Muscle layer of duodenum (tissue), 2 donors: Measurements from ENCODE around the gene CAPN8.
"Not testable (repeated sequence)": the region's sequence is repeated elsewhere in the genome, so short reads cannot be mapped to it uniquely, and the experiment has no call there.

Experiments used
- H3K27ac ChIP-seq: one replicate; pipeline ENCODE4 v1.7.0; 2013; ENCODE audit warnings: mild to moderate bottlenecking, low read length
- H3K27me3 ChIP-seq: one replicate; pipeline ENCODE4 v1.7.0; 2013; ENCODE audit warnings: low read depth, mild to moderate bottlenecking, control low read depth, low read length
- H3K36me3 ChIP-seq, 2 donors: one replicate each; pipeline ENCODE4 v1.7.0; 2013; ENCODE audit warnings: low read length in 2 of 2, control low read depth in 1 of 2, mild to moderate bottlenecking in 1 of 2; ENCODE audit not compliant: insufficient read depth in 2 of 2, control insufficient read depth in 1 of 2
- H3K4me1 ChIP-seq, 2 donors: one replicate each; pipeline ENCODE4 v1.7.0; 2013; ENCODE audit warnings: low read length in 2 of 2, mild to moderate bottlenecking in 2 of 2, control low read depth in 1 of 2, moderate library complexity in 1 of 2; ENCODE audit not compliant: insufficient read depth in 2 of 2, control insufficient read depth in 1 of 2
- H3K4me3 ChIP-seq, 2 donors: one replicate each; pipeline ENCODE4 v1.7.0; 2013; ENCODE audit warnings: low read length in 2 of 2, low read depth in 1 of 2, mild to moderate bottlenecking in 1 of 2
- H3K9me3 ChIP-seq, 2 donors: one replicate each; pipeline ENCODE4 v1.7.0; 2013; ENCODE audit warnings: low read length in 2 of 2, control low read depth in 1 of 2, mild to moderate bottlenecking in 1 of 2; ENCODE audit not compliant: control insufficient read depth in 1 of 2
- donor health status: healthy.

The CAPN8 gene

DNA sequence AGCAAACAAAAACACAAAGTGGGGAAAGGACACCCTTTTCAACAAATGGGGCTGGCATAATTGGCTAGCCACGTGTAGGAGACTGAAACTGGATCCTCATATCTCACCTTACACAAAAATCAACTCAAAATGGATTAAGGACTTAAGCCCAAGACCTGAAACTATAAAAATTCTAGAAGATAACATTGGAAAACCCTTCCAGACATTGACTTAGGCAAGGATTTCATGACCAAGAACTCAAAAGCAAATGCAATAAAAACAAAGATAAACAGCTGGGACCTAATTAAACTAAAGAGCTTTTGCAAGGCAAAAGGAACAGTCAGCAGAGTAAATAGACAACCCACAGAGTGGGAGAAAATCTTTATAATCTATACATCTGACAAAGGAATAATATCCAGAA is 146.9 kb downstream of the CAPN8 start:
- H3K36me3 ChIP-seq, H3K9me3 ChIP-seq, H3K4me3 ChIP-seq, H3K27ac ChIP-seq, H3K4me1 ChIP-seq, H3K27me3 ChIP-seq: not testable (repeated sequence)

DNA sequence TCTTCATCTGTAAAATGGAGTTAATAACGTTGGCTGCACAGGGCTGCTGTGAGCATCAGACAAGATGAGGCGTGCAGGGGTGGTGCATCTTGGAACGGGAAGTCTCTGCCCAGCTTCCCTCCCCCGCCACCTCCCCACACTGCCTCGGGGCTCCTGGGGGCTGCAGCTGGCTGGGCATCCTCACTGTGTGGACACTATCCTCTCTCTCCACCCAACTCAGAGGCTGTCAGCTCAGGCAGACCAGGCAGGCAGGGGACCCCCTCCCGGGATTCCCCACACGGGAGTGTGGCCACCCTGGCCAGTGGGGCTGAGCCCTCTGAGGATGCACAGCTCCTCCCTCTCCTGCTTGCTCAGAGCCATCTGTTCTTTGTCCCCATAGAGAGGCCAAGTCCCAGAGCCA is 149.6 kb downstream of the CAPN8 start:
- no peak overlapping the region for H3K27ac ChIP-seq
- no peaks in the 10 kb centered on the region for H3K27me3 ChIP-seq
- H3K4me1 ChIP-seq, result no peaks in the 10 kb centered on the region
- H3K4me3 ChIP-seq, result no peak overlapping the region
- no peaks in the 10 kb centered on the region for H3K9me3 ChIP-seq
- no peaks in the 10 kb centered on the region for H3K36me3 ChIP-seq

DNA sequence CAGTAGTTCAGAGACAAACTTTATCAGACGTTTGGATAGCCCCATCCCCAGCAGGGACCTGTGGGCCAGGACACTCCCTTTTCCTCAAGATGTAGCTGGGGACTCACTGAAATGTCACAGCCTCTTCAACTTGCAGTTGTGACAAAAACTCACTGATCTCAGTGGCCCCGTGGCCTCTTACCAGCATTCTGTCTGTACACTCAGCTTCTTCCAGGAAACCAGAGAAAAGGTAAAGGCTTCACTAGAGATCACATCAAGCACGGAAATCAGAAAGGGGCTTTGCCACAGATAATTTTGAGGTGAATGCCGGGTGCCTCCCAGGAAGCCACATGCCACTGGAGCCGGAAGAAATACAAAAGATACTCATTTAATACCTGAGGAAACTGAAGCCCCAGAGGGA is 150.1 kb downstream of the CAPN8 start:
- Histone ChIP-seq H3K9me3 (no peaks in the 10 kb centered on the region), H3K4me3 (no peak overlapping the region), H3K27me3 (no peaks in the 10 kb centered on the region), H3K4me1 (no peaks in the 10 kb centered on the region), H3K27ac (no peak overlapping the region), H3K36me3 (no peaks in the 10 kb centered on the region)

- H3K4me1 ChIP-seq, result no peaks in the 10 kb centered on the region
- no peaks in the 10 kb centered on the region for H3K27me3 ChIP-seq
- H3K4me3 ChIP-seq, result no peak overlapping the region
- H3K9me3 ChIP-seq, result no peaks in the 10 kb centered on the region
- no peak overlapping the region for H3K27ac ChIP-seq
- H3K36me3 ChIP-seq, result no peaks in the 10 kb centered on the region
These were observed 150.9 kb downstream of the CAPN8 start for GRCh38 chr1:223514644-223515043.

DNA sequence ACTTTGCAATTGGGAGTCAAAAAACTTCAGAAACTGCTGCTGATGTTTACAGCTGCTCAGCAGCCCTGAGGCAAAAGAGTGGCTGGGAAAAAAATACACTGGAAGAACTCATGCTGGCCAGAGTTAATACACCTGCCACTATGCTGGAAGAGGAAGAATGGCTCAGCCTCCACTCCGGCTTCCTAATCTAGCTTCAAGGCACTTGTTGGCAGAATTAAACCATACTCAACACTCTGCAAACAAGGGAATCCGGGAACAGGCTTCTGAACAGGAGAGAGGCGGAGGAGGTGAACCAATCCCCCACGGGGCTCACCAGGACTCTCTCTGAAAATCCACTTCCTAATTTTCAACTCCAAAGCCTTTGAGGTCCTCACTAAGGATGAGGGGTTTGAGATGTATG is 152.2 kb downstream of the CAPN8 start:
- Histone ChIP-seq H3K4me3 (no peak overlapping the region), H3K27me3 (no peaks in the 10 kb centered on the region), H3K9me3 (no peaks in the 10 kb centered on the region), H3K4me1 (no peaks in the 10 kb centered on the region), H3K36me3 (no peaks in the 10 kb centered on the region), H3K27ac (no peak overlapping the region)

DNA sequence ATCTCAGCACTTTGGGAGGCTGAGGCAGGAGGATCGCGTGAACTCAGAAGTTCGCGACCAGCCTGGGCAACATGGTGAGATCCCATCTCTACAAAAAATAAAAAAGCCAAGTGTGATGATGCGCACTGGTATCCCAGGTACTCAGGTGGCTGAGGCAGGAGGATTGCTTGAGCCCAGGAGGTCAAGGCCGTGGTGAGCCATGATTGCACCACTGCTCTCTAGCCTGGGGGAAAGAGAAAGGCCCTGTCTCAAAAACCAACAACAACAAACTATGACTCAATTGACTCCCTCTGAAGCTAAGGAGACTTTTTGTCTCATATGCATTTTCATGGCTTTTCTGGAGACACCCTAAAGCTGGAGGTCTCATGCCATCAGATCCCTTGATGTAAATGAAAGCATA is 153.4 kb downstream of the CAPN8 start:
- no peaks in the 10 kb centered on the region for H3K9me3 ChIP-seq
- H3K36me3 ChIP-seq, result no peaks in the 10 kb centered on the region
- H3K4me3 ChIP-seq, result no peak overlapping the region
- H3K4me1 ChIP-seq, result no peaks in the 10 kb centered on the region
- no peaks in the 10 kb centered on the region for H3K27me3 ChIP-seq
- H3K27ac ChIP-seq, result no peak overlapping the region

DNA sequence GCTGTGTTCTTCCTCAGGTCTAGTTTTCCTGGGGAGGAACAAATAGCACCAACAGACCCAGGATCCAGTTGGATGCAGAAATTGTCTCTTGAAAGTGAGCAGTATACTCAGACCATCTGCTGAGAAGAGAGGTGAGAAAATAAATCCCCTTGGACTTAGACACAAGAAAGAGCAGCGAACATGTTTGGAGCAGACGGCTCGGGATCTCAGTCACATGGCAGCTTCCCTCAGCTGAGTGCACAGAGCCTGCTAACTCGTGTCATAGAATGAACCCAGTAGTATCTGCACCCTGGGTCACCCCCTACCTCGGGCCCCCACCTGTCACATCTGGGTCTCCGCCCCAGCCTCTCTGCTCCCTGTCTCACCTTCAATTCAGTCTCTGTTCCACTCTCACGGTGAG is 156.7 kb downstream of the CAPN8 start:
- H3K4me1 ChIP-seq, result no peaks in the 10 kb centered on the region
- H3K4me3 ChIP-seq, result no peak overlapping the region
- H3K36me3 ChIP-seq, result no peaks in the 10 kb centered on the region
- no peaks in the 10 kb centered on the region for H3K9me3 ChIP-seq
- H3K27ac ChIP-seq, result no peak overlapping the region
- no peaks in the 10 kb centered on the region for H3K27me3 ChIP-seq

DNA sequence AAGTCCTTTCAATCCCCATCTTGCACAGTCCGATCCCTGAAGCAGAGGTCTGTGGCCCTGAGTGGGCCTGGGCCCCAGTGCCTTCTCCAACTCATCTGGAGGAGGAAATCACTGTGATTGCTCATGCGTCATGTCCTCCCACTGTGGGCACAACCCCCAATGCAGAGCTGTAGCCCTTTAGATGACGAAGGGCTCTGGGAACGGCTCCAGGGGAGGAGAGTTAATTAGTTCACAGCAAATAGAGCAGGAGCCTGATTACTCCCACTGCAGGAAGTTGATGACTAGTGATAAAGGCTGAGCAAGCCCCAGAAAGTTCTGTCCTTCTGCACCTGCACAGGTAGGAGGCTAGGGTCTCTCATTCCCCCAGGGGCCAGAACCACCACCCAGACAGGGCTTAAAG is 160.8 kb downstream of the CAPN8 start:
- Histone ChIP-seq H3K9me3 (no peaks in the 10 kb centered on the region), H3K4me3 (no peak overlapping the region), H3K36me3 (no peaks in the 10 kb centered on the region), H3K27me3 (no peaks in the 10 kb centered on the region), H3K27ac (no peak overlapping the region), H3K4me1 (no peaks in the 10 kb centered on the region)

DNA sequence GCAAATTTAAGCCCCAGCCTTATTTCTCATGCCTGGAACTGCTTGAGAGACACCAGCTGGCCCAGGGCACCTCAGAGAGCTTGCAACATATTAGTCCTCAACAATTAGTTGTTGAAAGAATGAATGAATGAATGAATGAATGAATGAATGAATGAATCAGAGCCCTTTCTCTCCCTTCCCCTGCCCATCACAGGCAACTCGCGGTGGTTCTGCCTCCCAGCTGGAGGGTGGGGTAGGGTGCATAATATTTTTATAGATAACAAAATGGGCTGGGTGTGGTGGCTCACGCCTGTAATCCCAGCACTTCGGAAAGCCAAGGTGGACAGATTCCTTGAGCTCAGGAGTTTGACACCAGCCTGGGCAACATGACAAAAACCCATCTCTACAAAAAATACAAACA is 162.2 kb downstream of the CAPN8 start:
- Histone ChIP-seq H3K27ac (no peak overlapping the region), H3K4me3 (no peak overlapping the region), H3K9me3 (no peaks in the 10 kb centered on the region), H3K4me1 (no peaks in the 10 kb centered on the region), H3K27me3 (no peaks in the 10 kb centered on the region), H3K36me3 (no peaks in the 10 kb centered on the region)

DNA sequence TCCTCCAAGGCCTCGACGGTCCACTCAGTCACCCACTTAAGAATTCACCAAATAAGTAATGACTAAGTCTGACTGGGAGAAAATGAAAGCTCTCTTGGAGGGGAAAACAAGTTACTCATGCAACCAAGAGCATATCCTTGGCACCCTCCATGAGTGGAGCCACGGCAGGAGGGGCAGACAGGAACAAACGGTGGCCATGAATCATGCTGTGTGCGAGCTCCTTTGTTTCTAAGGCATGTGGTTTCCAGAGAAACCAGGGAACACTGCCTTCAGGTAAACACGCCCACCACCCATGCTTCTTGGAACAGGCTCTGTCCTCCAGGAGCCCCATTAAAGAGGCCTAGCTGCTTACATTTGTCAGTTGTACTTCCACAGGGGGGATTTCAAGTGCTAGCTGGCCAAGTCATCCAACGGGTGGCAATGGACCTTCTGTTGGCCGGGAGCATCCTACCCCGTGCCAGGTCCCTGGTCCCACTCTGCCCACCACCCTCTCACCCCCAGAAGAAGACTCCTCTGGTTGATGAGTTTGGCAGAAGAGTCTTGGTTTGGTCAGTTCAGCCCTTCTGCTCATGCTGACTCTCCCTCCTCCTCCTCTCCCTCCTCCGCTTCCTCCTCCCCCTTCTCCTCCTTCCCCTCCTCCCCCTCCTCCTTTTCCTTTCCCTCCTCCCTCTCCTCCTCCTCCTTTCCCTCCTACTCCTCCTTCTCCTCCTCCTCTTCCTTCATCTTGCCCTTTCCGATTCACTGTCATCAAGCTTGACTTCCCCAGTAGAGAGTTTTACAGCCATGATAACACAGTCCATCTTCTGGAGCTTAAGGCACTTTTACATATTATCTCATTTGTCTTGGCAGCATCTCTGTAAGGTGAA is 164.7 kb downstream of the CAPN8 start:
- Histone ChIP-seq H3K9me3 (no peaks in the 10 kb centered on the region), H3K4me1 (no peaks in the 10 kb centered on the region), H3K36me3 (no peaks in the 10 kb centered on the region), H3K4me3 (no peak overlapping the region), H3K27ac (no peak overlapping the region), H3K27me3 (no peaks in the 10 kb centered on the region)

GRCh38 chr1:223496883-223497282 is 168.6 kb downstream of the CAPN8 start:
- no peak overlapping the region for H3K27ac ChIP-seq
- no peak overlapping the region for H3K4me3 ChIP-seq
- H3K9me3 ChIP-seq, result no peaks in the 10 kb centered on the region
- H3K36me3 ChIP-seq, result no peaks in the 10 kb centered on the region
- H3K27me3 ChIP-seq, result no peaks in the 10 kb centered on the region
- H3K4me1 ChIP-seq, result no peaks in the 10 kb centered on the region
